Sigmoid colon (tissue), 4 donors: ENCODE measurements around the gene SLC25A38.

Experiments used
- CTCF ChIP-seq, 4 experiments: fragments of 450-650 bp in 3 of 4; fragments of 200-600 bp in 1 of 4; IDR thresholded peaks; one replicate each; pipeline ENCODE4 v1.5.1; 2016 to 2019; ENCODE audit warnings: antibody characterized with exemption in 4 of 4, mild to moderate bottlenecking in 3 of 4, moderate library complexity in 2 of 4
- EP300 ChIP-seq, 4 donors: sonication (generic); formaldehyde crosslinking; IDR thresholded peaks; one replicate each; pipeline ENCODE4 v1.6.1; 2017; ENCODE audit warnings: antibody characterized with exemption in 4 of 4

GRCh38 chr3:39362812-39363211, 20.4 kb upstream of the SLC25A38 start:
- TF ChIP-seq CTCF (IDR thresholded peaks at IDR 0.05) (no peak), EP300 (IDR thresholded peaks at IDR 0.05) (no peak)
